Activated naive CD4-positive, alpha-beta T cell treated with anti-CD3 and anti-CD28 coated beads, Interleukin-2, amount 10 ng/mL, durations not matched to agents 7 days and 5 days (primary cell): ENCODE results near the gene EIF3L.
A peak's percentile ranks its signal among the peaks of the same experiment; 100 is the strongest.

ENCODE experiments used
- CTCF ChIA-PET: fragments of 350-600 bp; sonication (Branson Sonifier 250); formaldehyde crosslinking; loops from one replicate; lab custom pipeline; 2021; ENCODE audit warnings: antibody characterized with exemption; lab: Charles Lee
- DNase-seq: peaks from one replicate; pipeline ENCODE4 v3.0.0-alpha.2; 2020
- H3K27ac Mint-ChIP-seq: one replicate; pipeline ENCODE4 v1.8.0; 2021; ENCODE audit warnings: mild to moderate bottlenecking, moderate library complexity, mixed read lengths
- H3K27me3 Mint-ChIP-seq: one replicate; pipeline ENCODE4 v1.8.0; 2021; ENCODE audit warnings: mild to moderate bottlenecking, mixed read lengths
- H3K36me3 Mint-ChIP-seq: one replicate; pipeline ENCODE4 v1.8.0; 2021; ENCODE audit warnings: mixed read lengths
- H3K4me1 Mint-ChIP-seq: one replicate; pipeline ENCODE4 v1.8.0; 2021; ENCODE audit warnings: mixed read lengths
- H3K4me3 Mint-ChIP-seq: one replicate; pipeline ENCODE4 v1.8.0; 2021; ENCODE audit warnings: mild to moderate bottlenecking, moderate library complexity, mixed read lengths
- H3K9me3 Mint-ChIP-seq: one replicate; pipeline ENCODE4 v1.8.0; 2021; ENCODE audit warnings: mixed read lengths

The EIF3L gene

GRCh38 chr22:37823134-37823985 is 25.9 kb upstream of the EIF3L start, which contains the start of gene GALR3:
Gene GALR3 (plus strand): TSS chr22:37823382. CDS start chr22:37823407, 25 bp downstream.
- DNase-seq: no peak
- no peaks in the 10 kb centered on the region for H3K9me3 Mint-ChIP-seq
- H3K4me1 Mint-ChIP-seq: peaks cover 21% of the 10 kb centered on the region
- no peak within 1 kb of the TSS for H3K27ac Mint-ChIP-seq
- H3K4me3 Mint-ChIP-seq: peak within 1 kb of the TSS; percentile 69
- H3K27me3 Mint-ChIP-seq: peaks cover 71% of the 10 kb centered on the region
- H3K36me3 Mint-ChIP-seq: peaks cover 2% of the 10 kb centered on the region
- CTCF ChIA-PET: interaction anchor here (1.1 to 3.8 kb wide), 4 partner anchors 9 to 148 kb away, joined by 3 to 16 read pairs (median 4); no protein-coding TSS in a partner anchor

DNA sequence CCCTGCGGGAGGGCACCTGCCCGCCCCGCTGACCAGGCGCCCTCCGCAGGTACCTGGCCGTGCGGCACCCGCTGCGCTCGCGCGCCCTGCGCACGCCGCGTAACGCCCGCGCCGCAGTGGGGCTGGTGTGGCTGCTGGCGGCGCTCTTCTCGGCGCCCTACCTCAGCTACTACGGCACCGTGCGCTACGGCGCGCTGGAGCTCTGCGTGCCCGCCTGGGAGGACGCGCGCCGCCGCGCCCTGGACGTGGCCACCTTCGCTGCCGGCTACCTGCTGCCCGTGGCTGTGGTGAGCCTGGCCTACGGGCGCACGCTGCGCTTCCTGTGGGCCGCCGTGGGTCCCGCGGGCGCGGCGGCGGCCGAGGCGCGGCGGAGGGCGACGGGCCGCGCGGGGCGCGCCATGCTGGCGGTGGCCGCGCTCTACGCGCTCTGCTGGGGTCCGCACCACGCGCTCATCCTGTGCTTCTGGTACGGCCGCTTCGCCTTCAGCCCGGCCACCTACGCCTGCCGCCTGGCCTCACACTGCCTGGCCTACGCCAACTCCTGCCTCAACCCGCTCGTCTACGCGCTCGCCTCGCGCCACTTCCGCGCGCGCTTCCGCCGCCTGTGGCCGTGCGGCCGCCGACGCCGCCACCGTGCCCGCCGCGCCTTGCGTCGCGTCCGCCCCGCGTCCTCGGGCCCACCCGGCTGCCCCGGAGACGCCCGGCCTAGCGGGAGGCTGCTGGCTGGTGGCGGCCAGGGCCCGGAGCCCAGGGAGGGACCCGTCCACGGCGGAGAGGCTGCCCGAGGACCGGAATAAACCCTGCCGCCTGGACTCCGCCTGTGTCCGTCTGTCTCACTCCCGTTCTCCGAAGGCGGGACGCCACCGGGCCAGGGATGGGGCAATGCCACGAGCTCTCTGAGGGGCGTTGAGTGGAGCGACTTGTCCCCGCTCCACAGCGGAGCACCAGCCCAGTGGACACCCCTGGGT is 24.3 kb upstream of the EIF3L start:
- peak; percentile 56 for DNase-seq
- H3K4me3 Mint-ChIP-seq: peak overlapping the region; percentile 71
- peaks cover 2% of the 10 kb centered on the region for H3K36me3 Mint-ChIP-seq
- H3K9me3 Mint-ChIP-seq: no peaks in the 10 kb centered on the region
- H3K27ac Mint-ChIP-seq: no peak overlapping the region
- peaks cover 14% of the 10 kb centered on the region for H3K4me1 Mint-ChIP-seq
- CTCF ChIA-PET: interaction anchor here (0.8 to 3.8 kb wide), 3 partner anchors 10 to 38 kb away, joined by 3 to 16 read pairs (median 4); no protein-coding TSS in a partner anchor
- peaks cover 55% of the 10 kb centered on the region for H3K27me3 Mint-ChIP-seq

DNA sequence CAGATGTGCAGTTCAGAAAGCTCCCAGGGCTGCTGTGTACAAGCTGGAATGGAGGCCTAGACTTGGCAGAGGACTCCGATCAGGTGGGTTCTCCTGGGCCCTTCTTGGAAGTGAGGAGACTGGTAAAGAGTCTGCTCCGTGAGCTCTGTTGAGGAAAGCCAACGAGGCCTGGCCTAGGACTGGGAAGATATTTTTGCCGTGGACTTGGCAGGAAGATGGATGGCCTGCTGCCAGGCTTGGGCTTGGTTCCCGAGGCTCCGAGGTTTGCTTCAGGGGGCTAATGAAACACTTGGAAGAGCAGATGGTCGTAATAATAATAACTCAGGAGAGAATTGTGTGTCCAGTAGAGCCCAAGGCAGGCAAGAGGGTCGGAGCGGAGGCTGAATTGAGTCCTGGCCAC is 22.2 kb upstream of the EIF3L start:
- Mint-ChIP-seq H3K9me3 (no peaks in the 10 kb centered on the region), H3K4me3 (no peak overlapping the region), H3K27me3 (peaks cover 34% of the 10 kb centered on the region), H3K4me1 (peaks cover 13% of the 10 kb centered on the region), H3K36me3 (peaks cover 7% of the 10 kb centered on the region), H3K27ac (no peak overlapping the region)
- CTCF ChIA-PET: interaction anchor here (1.0 to 1.6 kb wide), 3 partner anchors 8 to 36 kb away, joined by 3 to 7 read pairs (median 5); no protein-coding TSS in a partner anchor
- no peak for DNase-seq

DNA sequence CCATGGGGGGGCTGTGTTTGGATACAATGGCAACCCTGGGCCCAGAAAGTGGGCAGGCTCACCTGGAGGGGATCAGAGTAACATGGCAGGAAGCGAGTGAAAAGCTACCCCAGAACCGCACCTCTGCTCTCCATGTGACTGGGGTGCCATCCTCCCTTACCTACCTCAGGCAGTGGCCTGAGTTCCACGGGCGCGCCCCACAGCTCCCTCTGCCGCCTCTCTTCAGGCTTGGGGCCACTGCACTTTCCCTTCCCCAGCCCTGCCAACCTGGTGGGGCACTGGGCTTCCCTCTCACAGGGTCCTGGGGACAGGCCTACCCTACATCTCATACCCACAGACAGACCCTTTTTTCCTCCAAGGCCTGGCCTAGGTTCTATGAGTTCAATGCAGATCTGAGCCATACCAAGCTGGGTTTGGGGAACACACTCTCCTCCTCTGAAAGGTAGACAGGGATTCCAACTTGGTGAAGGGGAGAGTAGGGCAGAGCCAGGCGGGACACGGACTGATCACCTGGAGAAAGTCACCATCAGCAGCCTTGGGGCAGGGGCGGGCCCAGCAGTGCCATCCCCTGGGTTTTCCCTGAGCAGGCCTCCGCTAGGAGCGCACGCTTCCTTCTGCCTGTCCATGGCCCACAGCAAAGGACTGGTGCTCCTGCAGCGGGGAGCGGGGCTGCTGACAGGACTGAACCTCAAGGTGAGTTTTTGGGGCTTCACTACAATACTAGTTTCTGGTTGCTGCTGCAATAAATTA is 19.0 kb upstream of the EIF3L start:
- peaks cover 18% of the 10 kb centered on the region for H3K36me3 Mint-ChIP-seq
- no peak overlapping the region for H3K4me3 Mint-ChIP-seq
- peaks cover 7% of the 10 kb centered on the region for H3K27me3 Mint-ChIP-seq
- no peak overlapping the region for H3K27ac Mint-ChIP-seq
- DNase-seq: no peak
- H3K9me3 Mint-ChIP-seq: no peaks in the 10 kb centered on the region
- CTCF ChIA-PET: no interaction called here
- H3K4me1 Mint-ChIP-seq: peaks cover 5% of the 10 kb centered on the region

GRCh38 chr22:37831472-37831871 is 17.7 kb upstream of the EIF3L start:
- CTCF ChIA-PET: no interaction called here
- no peak for DNase-seq
- H3K4me3 Mint-ChIP-seq: no peak overlapping the region
- no peaks in the 10 kb centered on the region for H3K4me1 Mint-ChIP-seq
- H3K36me3 Mint-ChIP-seq: peaks cover 18% of the 10 kb centered on the region
- no peaks in the 10 kb centered on the region for H3K27me3 Mint-ChIP-seq
- H3K27ac Mint-ChIP-seq: peak overlapping the region; percentile 42
- H3K9me3 Mint-ChIP-seq: no peaks in the 10 kb centered on the region

DNA sequence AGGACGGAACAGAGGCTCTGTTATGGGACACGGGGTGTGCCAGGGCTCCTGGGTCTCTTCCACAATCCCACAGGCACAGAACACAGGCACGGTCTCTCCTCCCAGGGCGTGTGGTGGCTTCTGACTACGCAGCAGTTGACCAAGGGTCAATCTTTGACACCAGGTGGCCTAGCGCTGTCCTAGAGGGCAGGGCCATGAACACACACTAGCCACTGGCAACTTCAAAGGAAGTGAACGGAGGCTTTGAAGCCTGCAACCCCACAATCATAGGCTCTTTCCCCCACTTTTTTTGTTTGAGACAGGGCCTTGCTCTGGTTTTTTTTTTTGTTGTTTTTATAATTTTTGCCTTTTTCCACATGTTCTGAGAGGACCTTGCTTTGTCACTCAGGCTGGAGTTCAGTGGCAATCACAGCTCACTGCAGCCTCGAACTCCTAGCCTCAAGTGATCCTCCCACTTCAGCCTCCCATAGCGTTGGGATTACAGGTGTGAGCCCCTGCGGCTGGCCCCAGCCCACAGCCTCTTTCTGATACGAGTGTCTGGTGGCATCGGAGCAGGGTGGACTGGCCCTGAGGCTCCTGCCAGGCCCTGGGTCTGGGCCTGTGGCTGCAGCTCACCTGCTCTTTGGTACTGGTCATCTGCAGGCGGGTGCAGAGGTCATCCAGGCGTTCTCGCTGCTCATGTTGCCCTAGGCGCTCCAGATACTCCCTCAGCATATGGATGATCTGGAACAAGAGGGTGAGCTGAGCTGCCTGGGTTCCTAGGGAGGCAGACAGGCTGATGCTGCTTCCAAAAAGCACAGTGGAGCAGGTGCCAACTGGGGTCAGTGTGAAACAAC is 17.0 kb upstream of the EIF3L start:
- no peak overlapping the region for H3K27ac Mint-ChIP-seq
- CTCF ChIA-PET: no interaction called here
- peaks cover 21% of the 10 kb centered on the region for H3K36me3 Mint-ChIP-seq
- no peak for DNase-seq
- H3K4me1 Mint-ChIP-seq: no peaks in the 10 kb centered on the region
- H3K4me3 Mint-ChIP-seq: no peak overlapping the region
- no peaks in the 10 kb centered on the region for H3K9me3 Mint-ChIP-seq
- no peaks in the 10 kb centered on the region for H3K27me3 Mint-ChIP-seq

- Mint-ChIP-seq H3K27me3 (no peaks in the 10 kb centered on the region), H3K4me1 (peaks cover 20% of the 10 kb centered on the region), H3K9me3 (no peaks in the 10 kb centered on the region), H3K4me3 (peak overlapping the region; percentile 69), H3K27ac (peak overlapping the region; percentile 82), H3K36me3 (peaks cover 19% of the 10 kb centered on the region)
- no peak for DNase-seq
- CTCF ChIA-PET: interaction anchor here (0.7 to 2.1 kb wide), 4 partner anchors 17 to 112 kb away, joined by 3 to 7 read pairs (median 4); no protein-coding TSS in a partner anchor
These were observed 7.0 kb upstream of the EIF3L start for GRCh38 chr22:37842015-37842793.

DNA sequence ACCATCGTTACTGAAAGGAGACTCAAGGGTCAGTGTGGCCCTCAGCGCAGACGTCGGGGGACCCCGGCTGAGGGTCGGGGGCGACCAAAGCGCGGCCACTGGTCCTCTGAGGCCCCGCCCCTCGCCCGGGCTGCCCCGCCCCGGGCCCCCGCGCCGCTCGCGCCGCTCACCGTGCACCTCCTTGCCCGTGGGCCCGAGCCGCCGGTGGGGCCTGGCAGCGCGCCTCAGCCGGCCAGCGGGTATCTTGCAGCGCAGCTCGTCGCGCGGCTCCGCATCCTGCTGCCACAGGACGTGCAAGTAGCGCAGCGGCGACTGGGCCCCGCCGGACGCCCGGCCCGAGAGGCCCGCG is 5.5 kb upstream of the EIF3L start:
- CTCF ChIA-PET: interaction anchor here (0.8 to 1.3 kb wide), 3 partner anchors 20 to 62 kb away, joined by 3 to 5 read pairs (median 5); partner anchors contain the start of genes GCAT and MICALL1

DNA sequence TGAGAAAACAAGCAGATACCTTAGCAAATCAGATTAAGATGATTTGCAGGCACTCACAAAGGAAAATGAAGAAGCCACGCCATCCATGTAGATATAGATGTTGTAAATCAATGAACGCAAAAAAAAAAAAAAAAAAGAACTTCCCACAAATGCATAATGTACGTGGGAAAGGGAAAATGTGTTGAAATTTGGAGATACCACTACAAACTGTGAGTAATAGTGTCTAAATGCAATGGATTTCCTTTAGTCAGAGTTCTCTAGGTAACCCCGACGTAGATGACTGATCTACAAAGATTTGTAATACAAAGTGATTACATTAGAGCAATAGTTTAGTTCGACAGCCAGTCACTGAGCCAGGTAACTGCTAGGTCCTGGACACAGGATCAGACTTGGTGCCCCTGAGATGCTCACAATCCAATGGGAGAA is 4.3 kb upstream of the EIF3L start:
- DNase-seq: no peak
- Mint-ChIP-seq H3K36me3 (peaks cover 26% of the 10 kb centered on the region), H3K4me3 (peak overlapping the region; percentile 81), H3K27me3 (no peaks in the 10 kb centered on the region), H3K27ac (peak overlapping the region; percentile 90), H3K4me1 (peaks cover 41% of the 10 kb centered on the region), H3K9me3 (peaks cover 2% of the 10 kb centered on the region)
- CTCF ChIA-PET: interaction anchor here (0.6 to 1.3 kb wide), 3 partner anchors 18 to 61 kb away, joined by 3 to 5 read pairs (median 5); partner anchors contain the start of gene MICALL1

More for the DNA sequence above, 5.5 kb upstream of the EIF3L start:
- Mint-ChIP-seq H3K36me3 (peaks cover 21% of the 10 kb centered on the region), H3K27ac (peak overlapping the region; percentile 93), H3K27me3 (no peaks in the 10 kb centered on the region), H3K4me1 (peaks cover 31% of the 10 kb centered on the region), H3K9me3 (peaks cover 2% of the 10 kb centered on the region), H3K4me3 (peak overlapping the region; percentile 84)
- DNase-seq: peak; percentile 67

DNA sequence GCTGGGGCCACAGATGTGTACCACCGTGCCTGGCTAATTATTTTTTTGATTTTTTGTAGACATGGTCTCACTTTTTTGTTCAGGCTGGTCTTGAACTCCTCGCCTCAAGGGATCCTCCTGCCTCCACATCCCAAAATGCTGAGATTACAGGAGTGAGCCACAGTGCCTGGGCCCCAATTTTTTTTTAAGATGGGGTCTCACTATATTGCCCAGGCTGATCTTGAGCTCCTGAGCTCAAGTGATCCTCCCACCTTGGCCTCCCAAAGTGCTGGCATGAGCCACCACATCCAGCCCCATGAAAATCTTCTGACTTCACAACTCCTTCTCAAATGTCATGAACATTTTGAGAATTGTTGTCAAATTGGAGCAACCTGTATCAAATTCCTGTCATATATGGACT is 2.8 kb upstream of the EIF3L start:
- H3K27ac Mint-ChIP-seq: no peak overlapping the region
- no peaks in the 10 kb centered on the region for H3K27me3 Mint-ChIP-seq
- peaks cover 34% of the 10 kb centered on the region for H3K36me3 Mint-ChIP-seq
- no peak overlapping the region for H3K4me3 Mint-ChIP-seq
- no peak for DNase-seq
- H3K9me3 Mint-ChIP-seq: peaks cover 2% of the 10 kb centered on the region
- CTCF ChIA-PET: no interaction called here
- peaks cover 53% of the 10 kb centered on the region for H3K4me1 Mint-ChIP-seq

- peak overlapping the region; percentile 83 for H3K4me3 Mint-ChIP-seq
- CTCF ChIA-PET: interaction anchor here (1.9 to 2.0 kb wide), 2 partner anchors 15 to 30 kb away, joined by 5 to 12 read pairs; no protein-coding TSS in a partner anchor
- H3K9me3 Mint-ChIP-seq: peaks cover 2% of the 10 kb centered on the region
- no peaks in the 10 kb centered on the region for H3K27me3 Mint-ChIP-seq
- peak overlapping the region; percentile 95 for H3K27ac Mint-ChIP-seq
- peak; percentile 48 for DNase-seq
- peaks cover 48% of the 10 kb centered on the region for H3K4me1 Mint-ChIP-seq
- peaks cover 38% of the 10 kb centered on the region for H3K36me3 Mint-ChIP-seq
These were observed 581 bp upstream of the EIF3L start for GRCh38 chr22:37848587-37849088.

DNA sequence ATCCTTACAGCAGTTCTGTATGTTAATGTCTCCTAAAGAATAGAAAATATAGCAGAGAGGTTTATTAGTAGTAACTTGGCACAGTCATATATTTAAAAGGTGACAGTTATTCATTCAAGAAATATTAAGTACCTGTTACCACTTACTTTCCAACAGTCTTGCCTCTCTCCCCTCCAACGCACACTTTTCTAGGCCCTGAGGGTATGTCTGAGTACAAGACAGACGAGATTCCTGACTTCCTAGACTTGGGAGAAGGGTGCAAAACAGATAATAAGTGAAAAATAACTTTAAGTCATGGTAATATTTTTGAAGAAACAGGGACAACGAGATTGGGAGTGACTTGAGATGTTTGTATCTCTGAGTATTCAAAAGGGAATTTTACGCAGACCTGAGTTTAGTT is 1.6 kb downstream of the EIF3L start:
- peak overlapping the region; percentile 65 for H3K27ac Mint-ChIP-seq
- H3K4me1 Mint-ChIP-seq: peaks cover 53% of the 10 kb centered on the region
- no peak for DNase-seq
- H3K36me3 Mint-ChIP-seq: peaks cover 54% of the 10 kb centered on the region
- CTCF ChIA-PET: interaction anchor here (1.9 to 2.0 kb wide), 2 partner anchors 13 to 32 kb away, joined by 5 to 12 read pairs; no protein-coding TSS in a partner anchor
- H3K4me3 Mint-ChIP-seq: peak overlapping the region; percentile 83
- H3K9me3 Mint-ChIP-seq: peaks cover 2% of the 10 kb centered on the region
- no peaks in the 10 kb centered on the region for H3K27me3 Mint-ChIP-seq
